ENCODE measurements around the gene OR12D1. TPM values are rescaled to one million over a fixed set of nuclear protein-coding genes. Genes with fewer than 3 reads are reported as not detected.

The OR12D1 gene
- total and polyA plus RNA-seq, 2 of the 4 experiments (the other 2 are of a cell fraction): not detected

- WGBS, 2 experiments (ENCODE audit: extremely low coverage in 2 of 2, insufficient read length in 1 of 2): no CpG with 5 or more reads among the region's 1 CpG
- dilution Hi-C loops (cut with HindIII; ENCODE audit: low sequenced_read_pairs, unreplicated experiment): no loop called here
Observed at GRCh38 chr6:29447670-29448069, 32.9 kb downstream of the OR12D1 start.

More at GRCh38 chr6:29447670-29448069, 32.9 kb downstream of the OR12D1 start:
- in situ Hi-C loops (cut with MboI; ENCODE audit: low sequenced_read_pairs) (no loop called here), intact Hi-C loops (cut with micrococcal nuclease) (no loop called here)
- ATAC-seq (ENCODE audit: low read depth) (no peak), DNase-seq (no peak)
- H3K56ac ChIP-seq (ENCODE audit: extremely low read depth, insufficient read depth, low read length): no peak overlapping the region
- CTCF ChIA-PET: no interaction called here
- no peaks in the 10 kb centered on the region for H3K4me1 ChIP-seq (ENCODE audit: control insufficient read depth, insufficient read depth, low read length)
- no peaks in the 10 kb centered on the region for H3K9me1 ChIP-seq (ENCODE audit: insufficient read depth, low read length)
- no peak overlapping the region for H2BK15ac ChIP-seq (ENCODE audit: low read depth, low read length)
- no peak overlapping the region for H3K14ac ChIP-seq (replicated peaks; ENCODE audit: low read depth, low read length)
- no peak overlapping the region for H4K5ac ChIP-seq (ENCODE audit: low read depth, low read length)
- no peak overlapping the region for H3K27ac ChIP-seq (ENCODE audit: insufficient read depth, low read length)
- H2BK5ac ChIP-seq (ENCODE audit: low read depth, low read length, poor library complexity, severe bottlenecking): no peak overlapping the region
- no peak overlapping the region for H3K4ac ChIP-seq (ENCODE audit: low read depth, low read length)
- no peak overlapping the region for H2AFZ ChIP-seq (replicated peaks; ENCODE audit: low read length, poor library complexity)
- H2BK120ac ChIP-seq (ENCODE audit: low read depth, low read length): no peak overlapping the region
- no peak for TF ChIP-seq RFX5 (IDR thresholded peaks at IDR 0.05; ENCODE audit: low read depth, low read length)
- TF ChIP-seq CEBPB (IDR thresholded peaks at IDR 0.05; ENCODE audit: low read depth, low read length): no peak
- TF ChIP-seq FOS (IDR thresholded peaks at IDR 0.05; ENCODE audit: low read depth, low read length): no peak
- no peak for TF ChIP-seq SMC3 (IDR thresholded peaks at IDR 0.05; ENCODE audit: low read depth, low read length)
- no peak for TF ChIP-seq USF2 (IDR thresholded peaks at IDR 0.05; ENCODE audit: low read depth, low read length)
- TF ChIP-seq CHD1 (IDR thresholded peaks at IDR 0.05; ENCODE audit: low read depth, low read length): no peak
- no peak for TF ChIP-seq MAFK (IDR thresholded peaks at IDR 0.05; ENCODE audit: low read depth, low read length)
- TF ChIP-seq MAZ (IDR thresholded peaks at IDR 0.05; ENCODE audit: borderline replicate concordance, low read depth, low read length): no peak
- TF ChIP-seq MXI1 (IDR thresholded peaks at IDR 0.05; ENCODE audit: borderline replicate concordance, low read depth, low read length): no peak
- TF ChIP-seq RCOR1 (IDR thresholded peaks at IDR 0.05; ENCODE audit: insufficient replicate concordance, low read length): no peak
- TF ChIP-seq NFE2L2 (IDR thresholded peaks at IDR 0.05; ENCODE audit: low read depth, low read length): no peak
- TF ChIP-seq ELK1 (IDR thresholded peaks at IDR 0.05; ENCODE audit: borderline replicate concordance, low read depth, low read length): no peak
- no peak for TF ChIP-seq CTCF (conservative IDR thresholded peaks at IDR 0.05; ENCODE audit: low read depth, low read length)
- TF ChIP-seq BHLHE40 (IDR thresholded peaks at IDR 0.05; ENCODE audit: low read depth, low read length): no peak
- no peak for TF ChIP-seq POLR2A (IDR thresholded peaks at IDR 0.05; ENCODE audit: low read depth, low read length)
- no peak for TF ChIP-seq RAD21 (IDR thresholded peaks at IDR 0.05; ENCODE audit: low read length)
- H3K23ac ChIP-seq (ENCODE audit: low read depth, low read length): no peak overlapping the region
- BruUV-seq (replicated peaks): no TSS peak
- H3K27me3 ChIP-seq (ENCODE audit: control insufficient read depth, insufficient read depth, low read length): no peaks in the 10 kb centered on the region
- no peaks in the 10 kb centered on the region for H4K20me1 ChIP-seq (ENCODE audit: insufficient read depth, low read length)
- H3K36me3 ChIP-seq (ENCODE audit: control insufficient read depth, insufficient read depth, low read length): no peaks in the 10 kb centered on the region
- POLR2A ChIA-PET (ENCODE audit: unreplicated experiment): no interaction called here
- no peak overlapping the region for H3K18ac ChIP-seq (ENCODE audit: low read depth, low read length)
- H4K8ac ChIP-seq (ENCODE audit: low read depth in 2 of 2, low read length in 2 of 2): no peak overlapping the region
- no peaks in the 10 kb centered on the region for H3K79me1 ChIP-seq (ENCODE audit: low read depth in 1 of 2, low read length in 2 of 2)
- H3K4me3 ChIP-seq (ENCODE audit: insufficient read depth, low read depth, low read length): no peak overlapping the region
- no peak overlapping the region for H3K9ac ChIP-seq (ENCODE audit: low read depth, low read length)
- no peak overlapping the region for H4K91ac ChIP-seq (ENCODE audit: insufficient read depth, low read depth, low read length)
- no peak overlapping the region for H2AK9ac ChIP-seq (replicated peaks; ENCODE audit: low read depth, low read length, poor library complexity)
- no peak overlapping the region for H2BK20ac ChIP-seq (ENCODE audit: low read depth, low read length)
- H3K4me2 ChIP-seq (ENCODE audit: low read depth, low read length): no peak overlapping the region
- H2AK5ac ChIP-seq (ENCODE audit: low read depth, low read length): no peak overlapping the region
- H3K9me3 ChIP-seq (ENCODE audit: control insufficient read depth, insufficient read depth, low read length): peaks cover 5% of the 10 kb centered on the region

All from IMR-90 (cell line).